Measurements from ENCODE around the gene ITGA1. TPM values are rescaled to one million over a fixed set of nuclear protein-coding genes. Genes with fewer than 3 reads are reported as not detected.

Gene ITGA1
- polyA plus RNA-seq, 3 donors = 0.33 to 0.89 (median 0.79) TPM

DNA sequence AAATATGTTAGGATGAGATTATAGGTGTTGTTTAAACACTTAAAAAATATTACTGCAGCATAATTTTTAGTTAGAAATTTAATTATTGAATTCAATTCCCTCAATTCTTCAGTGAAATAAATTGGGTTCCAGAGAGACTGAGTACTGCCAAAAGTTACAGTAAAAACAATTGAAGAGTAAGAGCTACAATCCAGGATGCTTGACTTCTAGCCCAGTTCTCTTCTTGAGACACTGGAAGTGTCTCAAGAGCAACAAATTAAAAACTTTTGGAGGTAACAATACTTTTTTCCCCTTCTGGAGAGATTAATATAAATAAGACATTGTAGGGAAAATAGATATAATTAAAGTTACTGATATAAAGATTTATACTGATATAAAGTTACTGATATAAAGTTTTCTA lies 8.3 kb downstream of the ITGA1 start:
- Histone ChIP-seq H3K27me3 (ENCODE audit: control insufficient read depth in 2 of 2, insufficient read depth in 2 of 2, low read length in 2 of 2) (no peaks in the 10 kb centered on the region), H3K79me2 (ENCODE audit: insufficient read depth, low read length) (peaks cover 16% of the 10 kb centered on the region), H3K27ac (ENCODE audit: low read depth in 1 of 2, low read length in 2 of 2) (no peak overlapping the region), H3K36me3 (replicated peaks in 1 of 2; ENCODE audit: control insufficient read depth in 1 of 2, insufficient read depth in 2 of 2, low read length in 2 of 2) (no peaks in the 10 kb centered on the region), H3K4me2 (replicated peaks; ENCODE audit: extremely low read depth, low read length, poor library complexity, severe bottlenecking) (no peak overlapping the region), H3K4me3 (replicated peaks in 1 of 3; ENCODE audit: low read depth in 2 of 3, low read length in 3 of 3) (no peak overlapping the region), H3K9me3 (replicated peaks in 1 of 2; ENCODE audit: control insufficient read depth in 1 of 2, insufficient read depth in 1 of 2, low read length in 2 of 2) (no peaks in the 10 kb centered on the region), H3K9ac (ENCODE audit: insufficient read depth, low read length, poor library complexity, severe bottlenecking) (no peak overlapping the region), H2AFZ (ENCODE audit: insufficient read depth, low read depth, low read length, poor library complexity, severe bottlenecking) (no peak overlapping the region), H3K4me1 (ENCODE audit: control insufficient read depth in 1 of 2, insufficient read depth in 2 of 2, low read length in 2 of 2) (peaks cover 30 to 31% of the 10 kb centered on the region in 2 donors), H4K20me1 (ENCODE audit: insufficient read depth, low read length) (no peaks in the 10 kb centered on the region)
- peaks cover 43% of the 10 kb centered on the region for H3K4me1 Mint-ChIP-seq
- H3K27ac Mint-ChIP-seq = no peak overlapping the region
- H3K36me3 Mint-ChIP-seq = no peaks in the 10 kb centered on the region
- H3K27me3 Mint-ChIP-seq (ENCODE audit: low read depth in 3 of 3) = peaks cover 0 to 3% (median 2%) of the 10 kb centered on the region in 3 donors
- intact Hi-C loops (cut with micrococcal nuclease) = loop anchor here in 1 of 2 donors (10.0 kb wide), 1 partner anchor 1509 kb away; no protein-coding TSS in a partner anchor
- H3K4me3 Mint-ChIP-seq = no peak overlapping the region
- no peak for DNase-seq
- no peak for TF ChIP-seq CTCF (IDR thresholded peaks at IDR 0.05)
- no peaks in the 10 kb centered on the region for H3K9me3 Mint-ChIP-seq

DNA sequence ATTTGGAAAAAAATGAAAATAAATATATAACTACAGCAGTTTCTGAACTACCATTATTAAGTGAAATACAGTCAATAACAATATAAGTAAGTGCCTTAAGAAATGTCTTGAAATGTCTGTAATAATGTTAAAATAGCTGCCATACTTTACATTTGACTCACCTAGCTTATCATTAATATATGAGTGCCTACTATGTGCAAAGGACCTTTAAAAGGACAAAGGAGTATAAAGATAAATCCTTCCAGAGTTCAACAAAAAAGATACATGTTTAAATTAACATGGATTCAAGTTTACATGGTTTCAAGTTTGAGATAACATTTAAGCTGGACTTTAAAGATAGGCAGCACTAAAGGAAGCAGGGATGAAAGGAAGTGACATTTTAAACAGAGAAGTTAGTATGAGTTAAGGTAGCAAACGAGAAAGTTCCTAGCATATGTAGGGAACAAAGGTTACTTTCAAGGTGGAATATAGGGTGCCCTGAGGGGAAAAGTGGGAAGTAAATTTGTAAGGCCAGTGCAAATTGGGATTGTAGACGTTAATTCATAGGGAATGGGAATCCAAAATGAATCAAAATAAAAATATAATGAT lies 8.9 kb downstream of the ITGA1 start:
- no peaks in the 10 kb centered on the region for H3K9me3 ChIP-seq (replicated peaks in 1 of 2; ENCODE audit: control insufficient read depth in 1 of 2, insufficient read depth in 1 of 2, low read length in 2 of 2)
- H2AFZ ChIP-seq (ENCODE audit: insufficient read depth, low read depth, low read length, poor library complexity, severe bottlenecking) = no peak overlapping the region
- H3K4me2 ChIP-seq (replicated peaks; ENCODE audit: extremely low read depth, low read length, poor library complexity, severe bottlenecking) = no peak overlapping the region
- peaks cover 2% of the 10 kb centered on the region in 2 donors for H3K36me3 Mint-ChIP-seq
- H3K36me3 ChIP-seq (replicated peaks in 1 of 2; ENCODE audit: control insufficient read depth in 1 of 2, insufficient read depth in 2 of 2, low read length in 2 of 2) = no peaks in the 10 kb centered on the region
- H3K9ac ChIP-seq (ENCODE audit: insufficient read depth, low read length, poor library complexity, severe bottlenecking) = no peak overlapping the region
- no peak overlapping the region for H3K27ac ChIP-seq (ENCODE audit: low read depth in 1 of 2, low read length in 2 of 2)
- no peaks in the 10 kb centered on the region for H3K9me3 Mint-ChIP-seq
- H3K79me2 ChIP-seq (ENCODE audit: insufficient read depth, low read length) = peaks cover 22% of the 10 kb centered on the region
- H3K27me3 Mint-ChIP-seq (ENCODE audit: low read depth in 3 of 3) = peaks cover 0 to 3% (median 0%) of the 10 kb centered on the region in 3 donors
- H4K20me1 ChIP-seq (ENCODE audit: insufficient read depth, low read length) = no peaks in the 10 kb centered on the region
- no peak overlapping the region for H3K4me3 ChIP-seq (replicated peaks in 1 of 3; ENCODE audit: low read depth in 2 of 3, low read length in 3 of 3)
- intact Hi-C loops (cut with micrococcal nuclease) = loop anchor here in 1 of 2 donors (10.0 kb wide), 1 partner anchor 1508 kb away; no protein-coding TSS in a partner anchor
- peaks cover 47% of the 10 kb centered on the region for H3K4me1 Mint-ChIP-seq
- DNase-seq = no peak
- TF ChIP-seq CTCF (IDR thresholded peaks at IDR 0.05) = no peak
- WGBS (ENCODE audit: insufficient coverage) = 69% methylated on average over 1 of the region's 2 CpGs
- H3K27me3 ChIP-seq (ENCODE audit: control insufficient read depth in 2 of 2, insufficient read depth in 2 of 2, low read length in 2 of 2) = no peaks in the 10 kb centered on the region
- H3K27ac Mint-ChIP-seq = no peak overlapping the region
- H3K4me3 Mint-ChIP-seq = no peak overlapping the region
- peaks cover 36% of the 10 kb centered on the region in 2 donors for H3K4me1 ChIP-seq (ENCODE audit: control insufficient read depth in 1 of 2, insufficient read depth in 2 of 2, low read length in 2 of 2)

Data from CD14-positive monocyte (primary cell).